ENCODE measurements around the gene CASQ1. TPM values are rescaled to one million over a fixed set of nuclear protein-coding genes. Genes with fewer than 3 reads are reported as not detected.
A peak's percentile ranks its signal among the peaks of the same experiment; 100 is the strongest.

CASQ1 gene
- total RNA-seq, result not detected

DNA sequence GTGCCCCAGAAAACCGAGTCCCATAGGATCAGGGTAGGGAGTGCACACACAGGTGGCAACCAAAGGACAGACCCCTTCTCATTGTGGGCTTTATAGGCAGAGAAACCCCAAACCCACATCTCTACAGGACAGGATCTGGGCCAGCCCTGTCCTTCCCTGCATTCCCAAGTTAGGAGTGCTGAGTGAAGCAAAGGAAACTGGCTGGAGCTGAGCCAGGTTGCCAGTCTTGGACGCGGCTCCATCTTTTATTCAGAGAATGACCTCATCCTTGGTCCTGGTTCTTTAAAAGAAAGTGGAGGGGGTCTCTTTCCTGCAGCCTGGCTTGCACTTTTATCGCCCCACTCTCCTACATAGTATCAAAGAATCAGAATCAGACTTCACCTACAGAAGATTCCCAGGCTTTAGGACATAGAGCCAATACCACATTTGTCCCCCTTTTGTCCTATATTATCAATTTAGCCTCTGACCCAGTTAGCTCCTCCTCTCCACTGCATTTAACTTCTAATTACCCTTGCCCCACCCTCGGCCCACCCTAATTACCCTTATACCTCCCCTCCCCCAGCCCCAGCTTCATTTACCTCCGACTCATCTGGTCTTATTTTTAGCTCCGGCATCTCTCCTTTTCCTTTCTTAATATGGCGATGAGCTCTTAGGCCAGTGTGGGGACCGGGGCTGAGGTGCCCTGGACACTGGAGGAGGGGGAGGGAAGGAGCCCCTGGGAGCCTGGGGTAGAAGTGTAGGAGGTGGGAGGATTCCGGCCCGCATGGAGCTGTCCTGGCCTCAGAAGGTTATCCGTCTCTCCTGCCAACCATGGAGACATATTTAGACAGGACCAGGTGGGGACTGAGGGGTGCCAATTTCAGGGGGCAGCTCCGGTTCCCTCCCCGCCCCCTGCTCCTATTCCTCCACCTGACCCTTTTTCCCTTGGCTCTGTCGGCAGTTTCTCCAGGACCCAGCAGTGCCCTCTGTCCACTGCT lies at the start of gene CASQ1:
Gene CASQ1, plus strand, starts transcription at position 927 of the 977 bp plus-strand sequence. CDS start 177 bp downstream, outside the sequence.
- H3K4me1 Mint-ChIP-seq, result no peaks in the 10 kb centered on the region
- H3K27ac Mint-ChIP-seq, result no peak within 1 kb of the TSS
- ATAC-seq (replicated peaks), result no peak
- no peak within 1 kb of the TSS for H3K4me3 Mint-ChIP-seq
- peaks cover 8% of the 10 kb centered on the region for H3K27me3 Mint-ChIP-seq
- no peaks in the 10 kb centered on the region for H3K36me3 Mint-ChIP-seq (ENCODE audit: low read depth)
- H3K9me3 Mint-ChIP-seq, result no peaks in the 10 kb centered on the region

DNA sequence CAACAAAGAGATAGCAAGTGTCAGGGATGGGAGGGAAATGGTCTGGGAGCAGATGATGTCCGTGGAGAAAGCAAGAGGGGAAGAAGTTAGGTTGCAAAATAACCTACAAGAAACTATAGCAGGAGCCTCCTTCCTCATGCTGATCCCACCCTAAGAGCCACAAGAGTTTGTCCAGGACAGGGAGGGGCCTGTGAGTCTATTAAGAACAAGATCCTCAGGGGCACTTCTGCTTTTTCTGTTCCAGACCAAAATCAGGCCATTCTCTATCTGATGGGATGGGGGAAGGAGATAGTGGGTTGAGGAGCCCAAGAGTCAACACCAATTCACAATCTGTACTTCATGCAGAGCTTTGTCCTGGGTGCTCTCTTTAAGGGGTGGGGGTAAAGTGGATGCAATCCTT lies 46.7 kb upstream of the CASQ1 start:
- no peaks in the 10 kb centered on the region for H3K36me3 Mint-ChIP-seq (ENCODE audit: low read depth)
- H3K9me3 Mint-ChIP-seq, result no peaks in the 10 kb centered on the region
- H3K4me3 Mint-ChIP-seq, result no peak overlapping the region
- H3K27me3 Mint-ChIP-seq, result peaks cover 25% of the 10 kb centered on the region
- no peak overlapping the region for H3K27ac Mint-ChIP-seq
- ATAC-seq (replicated peaks), result no peak
- no peaks in the 10 kb centered on the region for H3K4me1 Mint-ChIP-seq

DNA sequence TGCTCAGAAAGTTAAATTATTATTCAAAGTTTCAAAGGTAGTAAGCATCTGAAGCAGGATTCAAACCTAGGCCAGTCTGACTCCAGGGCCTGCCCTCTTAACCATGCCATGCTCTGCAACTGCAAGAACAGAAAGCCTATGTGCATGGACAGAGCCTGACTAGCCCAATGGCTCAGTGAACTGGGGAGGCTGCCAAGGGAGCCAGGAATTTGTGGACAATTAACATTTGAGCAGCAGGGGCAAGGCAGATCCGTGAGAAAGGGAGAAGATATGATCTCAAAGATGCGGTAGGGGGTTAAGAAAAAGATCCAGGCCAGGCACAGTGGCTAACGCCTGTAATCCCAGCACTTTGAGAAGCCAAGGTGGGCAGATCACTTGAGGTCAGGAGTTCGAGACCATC lies 45.5 kb upstream of the CASQ1 start:
- Mint-ChIP-seq H3K36me3 (ENCODE audit: low read depth) (no peaks in the 10 kb centered on the region), H3K4me1 (no peaks in the 10 kb centered on the region), H3K27ac (no peak overlapping the region), H3K4me3 (no peak overlapping the region), H3K9me3 (no peaks in the 10 kb centered on the region), H3K27me3 (peaks cover 22% of the 10 kb centered on the region)
- ATAC-seq (replicated peaks), result no peak

DNA sequence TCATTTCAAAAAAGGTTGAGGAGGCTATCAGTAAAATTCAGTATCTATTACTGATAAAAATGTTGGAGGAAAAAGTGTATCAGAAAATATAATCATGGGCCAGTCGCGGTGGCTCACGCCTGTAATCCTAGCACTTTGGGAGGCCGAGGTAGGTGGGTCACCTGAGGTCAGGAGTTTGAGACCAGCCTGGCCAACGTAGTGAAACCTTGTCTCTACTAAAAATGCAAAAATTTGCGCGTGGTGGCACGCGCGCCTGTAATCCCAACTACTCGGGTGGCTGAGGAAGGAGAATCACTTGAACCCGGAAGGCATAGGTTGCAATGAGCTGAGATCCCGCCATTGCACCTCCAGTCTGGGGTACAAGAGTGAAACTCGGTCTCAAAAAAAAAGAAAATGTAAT lies 44.3 kb upstream of the CASQ1 start:
- H3K4me3 Mint-ChIP-seq, result no peak overlapping the region
- no peaks in the 10 kb centered on the region for H3K36me3 Mint-ChIP-seq (ENCODE audit: low read depth)
- no peak overlapping the region for H3K27ac Mint-ChIP-seq
- H3K9me3 Mint-ChIP-seq, result no peaks in the 10 kb centered on the region
- ATAC-seq (replicated peaks), result no peak
- peaks cover 17% of the 10 kb centered on the region for H3K27me3 Mint-ChIP-seq
- H3K4me1 Mint-ChIP-seq, result no peaks in the 10 kb centered on the region

DNA sequence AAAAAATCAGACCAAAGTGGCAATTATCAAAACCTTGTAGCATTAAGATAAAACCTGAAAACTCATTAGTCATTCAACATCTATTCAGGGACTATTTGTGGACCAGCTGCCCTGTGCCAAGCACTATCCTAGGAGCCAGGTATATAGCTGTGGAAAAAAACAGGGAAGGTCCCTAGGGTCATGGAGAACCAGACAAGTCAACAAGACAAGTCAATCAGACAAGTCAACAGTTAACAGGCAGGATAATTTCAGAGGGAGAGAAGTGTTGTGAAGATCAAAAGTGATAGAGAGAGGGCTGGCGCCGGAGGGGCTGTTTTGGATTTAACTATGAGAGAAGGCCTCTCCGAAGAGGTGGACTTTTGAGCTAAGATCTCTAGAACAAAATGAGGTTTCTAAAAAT lies 42.3 kb upstream of the CASQ1 start:
- ATAC-seq (replicated peaks), result no peak
- H3K9me3 Mint-ChIP-seq, result no peaks in the 10 kb centered on the region
- H3K4me1 Mint-ChIP-seq, result no peaks in the 10 kb centered on the region
- no peak overlapping the region for H3K4me3 Mint-ChIP-seq
- no peak overlapping the region for H3K27ac Mint-ChIP-seq
- no peaks in the 10 kb centered on the region for H3K36me3 Mint-ChIP-seq (ENCODE audit: low read depth)
- peaks cover 3% of the 10 kb centered on the region for H3K27me3 Mint-ChIP-seq

DNA sequence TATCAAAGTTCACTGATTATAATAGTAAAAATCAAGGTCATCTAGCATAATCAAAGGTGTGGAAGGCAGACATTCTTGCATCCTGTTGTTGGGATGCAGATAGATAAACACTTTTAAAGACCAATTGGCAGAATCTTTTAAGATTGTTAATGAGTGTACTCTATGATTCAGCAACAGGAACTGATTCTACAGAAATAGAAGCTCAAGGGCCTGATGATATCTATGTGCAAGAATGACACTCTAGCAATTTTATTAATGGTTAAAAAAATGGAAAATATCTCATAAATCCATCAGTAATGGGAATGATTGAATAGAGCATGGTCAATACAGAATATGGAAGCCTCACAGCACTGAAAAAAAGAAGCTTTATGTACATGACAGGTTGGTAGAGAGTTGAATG lies 41.1 kb upstream of the CASQ1 start:
- Mint-ChIP-seq H3K27ac (no peak overlapping the region), H3K36me3 (ENCODE audit: low read depth) (no peaks in the 10 kb centered on the region), H3K4me1 (no peaks in the 10 kb centered on the region), H3K9me3 (no peaks in the 10 kb centered on the region), H3K4me3 (no peak overlapping the region), H3K27me3 (peaks cover 3% of the 10 kb centered on the region)
- ATAC-seq (replicated peaks), result no peak

DNA sequence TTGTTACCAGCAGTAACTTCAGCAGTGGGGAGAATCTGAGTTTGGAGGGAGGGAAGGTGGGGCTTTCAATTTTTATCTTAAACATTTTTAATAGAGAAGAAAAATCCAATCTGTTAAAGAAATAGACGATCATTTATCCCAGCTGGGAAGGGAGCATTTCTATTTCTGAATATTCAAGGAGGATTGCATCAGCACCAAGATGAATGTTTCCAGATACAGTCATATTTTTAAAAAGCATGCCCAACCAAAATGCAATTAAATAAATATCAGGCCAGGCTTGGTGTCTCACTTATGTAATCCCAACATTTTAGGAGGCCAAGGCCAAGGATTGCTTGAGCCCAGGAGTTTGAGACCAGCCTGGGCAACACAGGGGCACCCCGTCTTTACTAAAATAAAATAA lies 40.7 kb upstream of the CASQ1 start:
- H3K4me1 Mint-ChIP-seq, result no peaks in the 10 kb centered on the region
- H3K36me3 Mint-ChIP-seq (ENCODE audit: low read depth), result no peaks in the 10 kb centered on the region
- peaks cover 3% of the 10 kb centered on the region for H3K27me3 Mint-ChIP-seq
- no peak overlapping the region for H3K4me3 Mint-ChIP-seq
- no peak for ATAC-seq (replicated peaks)
- H3K27ac Mint-ChIP-seq, result no peak overlapping the region
- no peaks in the 10 kb centered on the region for H3K9me3 Mint-ChIP-seq

DNA sequence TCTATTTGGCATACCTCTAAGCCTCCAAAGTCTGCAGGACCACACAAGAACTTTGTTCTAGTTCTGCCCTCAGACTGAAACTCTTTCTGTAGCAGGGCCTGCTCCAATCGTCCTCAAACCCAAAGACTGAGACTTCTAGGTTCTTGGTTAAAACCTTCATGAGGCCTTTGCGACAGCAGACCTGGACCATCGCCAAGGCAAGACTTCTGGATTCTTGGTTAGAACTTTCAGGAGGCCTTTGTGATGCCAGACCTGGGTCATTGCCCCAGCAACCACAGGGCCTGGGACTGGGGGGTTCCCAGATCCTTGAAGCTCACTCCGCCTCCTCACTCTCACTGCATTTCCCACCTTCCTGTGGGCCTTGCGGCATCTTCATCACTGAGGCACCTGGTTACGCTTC lies 39.1 kb upstream of the CASQ1 start, which contains the start of gene ATP1A4:
Gene ATP1A4, plus strand, starts transcription at position 301 of the 400 bp plus-strand sequence. CDS start 438 bp downstream, outside the sequence.
- Mint-ChIP-seq H3K9me3 (no peaks in the 10 kb centered on the region), H3K4me1 (no peaks in the 10 kb centered on the region), H3K27me3 (peaks cover 6% of the 10 kb centered on the region), H3K4me3 (no peak within 1 kb of the TSS), H3K36me3 (ENCODE audit: low read depth) (no peaks in the 10 kb centered on the region), H3K27ac (no peak within 1 kb of the TSS)
- no peak for ATAC-seq (replicated peaks)

DNA sequence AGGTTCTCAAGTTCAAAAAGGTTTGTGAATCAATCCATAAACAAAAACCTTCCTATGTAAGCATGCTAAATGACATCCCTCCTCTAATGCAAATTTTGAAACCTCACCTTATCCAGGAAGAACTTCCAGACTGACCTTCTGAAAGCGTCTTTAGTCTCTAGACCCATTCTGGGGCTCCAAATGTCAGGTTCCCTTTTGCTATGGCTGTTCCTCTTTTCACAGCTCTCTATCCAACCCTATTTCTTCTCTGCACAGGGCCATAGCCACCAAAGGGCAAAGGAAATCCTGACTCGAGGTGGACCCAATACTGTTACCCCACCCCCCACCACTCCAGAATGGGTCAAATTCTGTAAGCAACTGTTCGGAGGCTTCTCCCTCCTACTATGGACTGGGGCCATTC lies 35.6 kb upstream of the CASQ1 start:
- Mint-ChIP-seq H3K27ac (no peak overlapping the region), H3K9me3 (no peaks in the 10 kb centered on the region), H3K36me3 (ENCODE audit: low read depth) (no peaks in the 10 kb centered on the region), H3K4me3 (no peak overlapping the region), H3K27me3 (peaks cover 10% of the 10 kb centered on the region), H3K4me1 (no peaks in the 10 kb centered on the region)
- no peak for ATAC-seq (replicated peaks)

DNA sequence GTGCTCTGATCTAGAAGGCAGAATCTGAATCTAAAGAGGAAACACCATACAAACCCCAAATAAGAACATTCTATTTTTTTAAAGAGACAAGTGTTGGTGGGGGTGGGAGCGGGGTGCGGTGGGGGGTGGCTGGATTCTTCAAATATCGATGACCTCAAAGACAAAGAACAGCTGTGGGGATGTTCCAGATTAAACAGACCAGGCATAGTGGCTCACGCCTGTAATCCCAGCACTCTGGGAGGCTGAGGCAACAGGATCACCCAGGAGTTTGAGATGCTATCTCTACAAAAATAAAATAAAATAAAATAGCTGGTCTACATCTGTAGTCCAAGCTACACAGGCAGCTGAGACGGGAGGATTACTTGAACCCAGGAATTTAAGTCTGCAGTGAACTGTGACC lies 34.0 kb upstream of the CASQ1 start:
- Mint-ChIP-seq H3K4me3 (no peak overlapping the region), H3K27me3 (peaks cover 10% of the 10 kb centered on the region), H3K36me3 (ENCODE audit: low read depth) (no peaks in the 10 kb centered on the region), H3K4me1 (no peaks in the 10 kb centered on the region), H3K27ac (no peak overlapping the region), H3K9me3 (no peaks in the 10 kb centered on the region)
- ATAC-seq (replicated peaks), result no peak

DNA sequence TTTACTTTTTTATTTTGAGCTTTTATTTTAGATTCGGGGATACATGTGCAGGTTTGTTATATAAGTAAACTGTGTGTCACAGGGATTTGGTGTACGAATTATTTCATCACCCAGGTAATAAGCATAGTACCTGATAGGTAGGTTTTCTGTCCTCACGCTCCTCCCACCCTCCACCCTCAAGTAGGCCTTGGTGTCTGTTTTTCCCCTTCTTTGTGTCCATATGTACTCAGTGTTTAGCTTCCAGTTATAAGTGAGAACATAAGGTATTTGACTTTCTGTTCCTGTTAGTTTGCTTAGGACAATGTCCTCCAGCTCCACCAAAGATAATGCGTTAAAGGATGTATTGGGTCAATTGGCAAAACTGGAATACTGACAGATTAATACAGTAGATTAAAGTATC lies 33.2 kb upstream of the CASQ1 start:
- Mint-ChIP-seq H3K9me3 (no peaks in the 10 kb centered on the region), H3K4me1 (no peaks in the 10 kb centered on the region), H3K27me3 (peaks cover 10% of the 10 kb centered on the region), H3K36me3 (ENCODE audit: low read depth) (no peaks in the 10 kb centered on the region), H3K4me3 (no peak overlapping the region), H3K27ac (no peak overlapping the region)
- ATAC-seq (replicated peaks), result no peak

DNA sequence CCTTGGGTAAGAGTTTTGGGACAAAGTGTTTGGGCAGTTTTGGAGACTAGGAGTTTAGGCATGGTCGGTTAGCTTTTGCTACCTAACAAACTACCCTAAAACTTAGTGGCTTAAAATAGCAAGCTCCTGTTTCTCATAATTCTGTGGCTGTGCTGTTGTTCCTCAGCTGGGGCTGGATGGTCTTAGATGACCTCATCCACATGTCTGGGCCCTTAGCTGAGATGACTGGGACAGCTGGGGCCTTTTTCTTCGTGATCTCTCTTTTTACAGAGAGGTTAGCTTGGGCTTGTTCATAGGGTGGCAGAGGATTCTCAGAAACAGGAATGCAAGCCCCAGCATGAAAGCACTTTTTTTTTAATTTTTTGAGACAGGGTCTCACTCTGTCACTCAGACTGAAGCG lies 32.3 kb upstream of the CASQ1 start:
- Mint-ChIP-seq H3K9me3 (no peaks in the 10 kb centered on the region), H3K4me1 (no peaks in the 10 kb centered on the region), H3K4me3 (no peak overlapping the region), H3K36me3 (ENCODE audit: low read depth) (no peaks in the 10 kb centered on the region), H3K27me3 (peaks cover 10% of the 10 kb centered on the region), H3K27ac (no peak overlapping the region)
- no peak for ATAC-seq (replicated peaks)

DNA sequence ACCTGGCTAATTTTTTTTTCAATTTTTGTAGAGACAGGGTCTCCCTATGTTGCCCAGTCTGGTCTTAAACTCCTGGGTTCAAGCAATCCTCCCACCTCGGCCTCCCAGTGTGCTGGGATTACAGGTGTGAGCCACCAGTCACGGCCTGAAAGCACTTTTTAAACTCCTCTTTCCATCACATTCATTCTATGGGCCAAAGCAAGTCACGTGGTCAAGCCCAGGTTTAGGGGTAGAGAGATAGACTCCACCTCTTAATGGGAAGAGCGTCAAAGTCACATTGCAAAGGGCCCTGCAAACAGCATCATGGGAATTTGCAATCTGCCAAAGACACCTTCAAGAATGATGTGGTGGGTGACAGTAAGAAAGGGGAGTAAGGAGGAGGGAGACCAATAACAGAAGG lies 31.8 kb upstream of the CASQ1 start:
- peaks cover 11% of the 10 kb centered on the region for H3K27me3 Mint-ChIP-seq
- no peak for ATAC-seq (replicated peaks)
- H3K9me3 Mint-ChIP-seq, result no peaks in the 10 kb centered on the region
- no peaks in the 10 kb centered on the region for H3K36me3 Mint-ChIP-seq (ENCODE audit: low read depth)
- H3K4me3 Mint-ChIP-seq, result no peak overlapping the region
- H3K27ac Mint-ChIP-seq, result no peak overlapping the region
- no peaks in the 10 kb centered on the region for H3K4me1 Mint-ChIP-seq

DNA sequence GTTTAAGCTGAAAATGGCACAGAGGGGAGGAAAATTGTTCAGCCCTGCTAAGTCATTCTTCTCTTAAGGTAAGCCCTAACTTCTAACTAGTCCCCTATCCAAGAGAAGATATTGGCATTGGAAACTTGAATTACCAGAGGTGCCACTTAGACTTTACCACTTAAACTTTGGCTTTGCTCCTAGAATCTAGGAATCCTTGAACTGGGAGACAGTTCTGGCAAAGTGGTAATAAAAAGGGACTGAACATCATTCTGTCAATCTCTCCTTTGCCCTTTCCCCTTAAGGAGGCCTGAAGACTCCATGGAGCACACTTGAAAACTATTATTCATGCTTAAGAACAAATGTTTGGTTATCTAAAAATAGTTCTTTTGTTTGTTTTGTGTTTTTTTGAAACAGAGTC lies 30.5 kb upstream of the CASQ1 start:
- ATAC-seq (replicated peaks), result no peak
- Mint-ChIP-seq H3K36me3 (ENCODE audit: low read depth) (no peaks in the 10 kb centered on the region), H3K27ac (no peak overlapping the region), H3K27me3 (peaks cover 22% of the 10 kb centered on the region), H3K9me3 (no peaks in the 10 kb centered on the region), H3K4me1 (no peaks in the 10 kb centered on the region), H3K4me3 (no peak overlapping the region)

DNA sequence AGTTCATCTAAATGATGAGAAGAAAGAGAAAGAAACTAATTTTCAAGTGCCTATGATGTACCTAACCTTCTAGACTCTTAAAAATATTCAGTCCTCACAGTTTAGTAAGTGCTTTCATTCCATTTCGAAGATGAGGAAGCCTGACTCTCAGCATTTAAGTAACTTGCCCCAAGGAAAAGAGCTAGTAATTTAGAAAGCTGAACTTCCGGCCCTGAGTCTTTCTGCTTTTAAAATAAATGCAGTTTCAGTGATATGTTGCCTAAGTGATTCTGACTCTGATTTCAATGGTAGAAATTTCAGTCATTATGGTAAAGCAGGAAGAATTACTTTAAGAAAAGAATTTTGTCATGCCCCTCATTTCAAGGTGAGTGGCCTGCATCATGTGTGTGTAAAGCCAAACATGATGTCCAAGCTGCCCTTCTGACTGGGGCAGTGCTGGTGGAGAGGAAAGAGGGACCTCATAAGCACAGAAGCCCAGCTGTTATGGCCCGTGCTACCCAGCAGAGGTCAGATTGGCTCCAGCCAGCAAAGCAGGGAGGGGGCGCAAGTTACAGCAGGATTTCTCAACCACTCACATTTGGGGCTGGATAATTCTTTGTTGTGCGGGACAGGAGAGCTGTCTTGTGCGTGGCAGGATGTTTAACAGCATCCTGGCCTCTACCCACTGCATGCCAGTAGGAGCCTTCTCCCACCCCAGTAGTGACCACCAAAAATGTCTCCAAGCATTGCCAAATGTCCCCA lies 28.2 kb upstream of the CASQ1 start:
- H3K9me3 Mint-ChIP-seq, result no peaks in the 10 kb centered on the region
- peaks cover 5% of the 10 kb centered on the region for H3K4me1 Mint-ChIP-seq
- H3K36me3 Mint-ChIP-seq (ENCODE audit: low read depth), result no peaks in the 10 kb centered on the region
- peaks cover 27% of the 10 kb centered on the region for H3K27me3 Mint-ChIP-seq
- H3K27ac Mint-ChIP-seq, result no peak overlapping the region
- H3K4me3 Mint-ChIP-seq, result no peak overlapping the region
- ATAC-seq (replicated peaks), result peak; percentile 19

Measured in activated T-helper 17 cell treated with anti-CD3 and anti-CD28 coated beads, Interleukin-2, amount 50 U/mL, for 72 hours (primary cell).